ENCODE data around the gene BANK1.

BANK1 gene

DNA sequence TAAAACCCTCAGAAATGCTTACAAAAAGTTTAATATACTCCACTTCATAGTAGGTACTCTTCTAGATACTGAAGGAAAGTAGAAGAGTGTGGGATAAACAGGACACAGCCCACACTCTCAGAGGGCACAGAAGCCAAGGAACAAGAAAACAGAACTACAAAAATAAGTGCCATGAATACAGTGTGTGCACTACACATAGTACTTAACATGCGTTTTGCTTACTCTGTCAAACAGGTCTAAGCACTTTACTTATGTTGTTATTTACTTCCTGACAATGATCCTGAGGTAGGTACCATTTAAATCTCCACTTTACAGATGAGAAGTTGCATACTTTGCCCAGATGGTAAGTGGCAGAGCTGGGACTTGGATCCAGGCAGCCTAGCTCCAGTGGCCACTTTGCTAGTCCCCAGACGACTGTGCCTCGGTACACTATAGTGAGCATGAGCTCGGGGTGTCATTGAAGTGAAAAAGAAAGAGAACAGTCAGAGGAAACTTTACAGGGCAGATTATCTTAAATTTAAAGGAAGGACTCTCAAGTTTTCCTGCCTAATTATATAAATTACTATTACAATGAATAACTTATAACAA is 120.3 kb downstream of the BANK1 start:
- DNase-seq (ENCODE audit: insufficient read length, low spot score) (no peak), FAIRE-seq (no peak)
- no peak for TF ChIP-seq CTCF (IDR thresholded peaks at IDR 0.05; ENCODE audit: insufficient read depth, missing control alignments)

GRCh38 chr4:101911616-101912015 is 121.1 kb downstream of the BANK1 start:
- DNase-seq (ENCODE audit: insufficient read length, low spot score): no peak
- no peak for FAIRE-seq
- TF ChIP-seq CTCF (IDR thresholded peaks at IDR 0.05; ENCODE audit: insufficient read depth, missing control alignments): no peak

DNA sequence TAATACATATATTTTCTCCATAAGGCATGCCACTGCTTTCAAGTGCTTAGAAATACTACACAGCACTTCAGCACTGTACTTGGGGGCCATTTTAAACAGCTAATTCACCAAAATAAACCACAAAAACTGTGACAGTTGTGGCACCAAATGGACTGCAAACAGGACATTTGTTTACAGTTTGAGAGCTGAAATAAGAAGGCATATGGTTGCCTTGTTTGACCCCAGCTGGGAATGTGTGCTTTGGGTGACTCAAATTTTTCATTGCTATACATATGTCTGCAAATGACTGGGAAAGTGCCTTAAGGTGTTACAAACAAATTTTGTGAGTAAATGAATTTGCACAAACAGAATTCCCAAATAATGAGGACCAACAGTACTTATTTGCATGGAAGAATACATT is 124.2 kb downstream of the BANK1 start:
- no peak for TF ChIP-seq CTCF (IDR thresholded peaks at IDR 0.05; ENCODE audit: insufficient read depth, missing control alignments)
- FAIRE-seq (no peak), DNase-seq (ENCODE audit: insufficient read length, low spot score) (no peak)

- FAIRE-seq (no peak), DNase-seq (ENCODE audit: insufficient read length, low spot score) (no peak)
- no peak for TF ChIP-seq CTCF (IDR thresholded peaks at IDR 0.05; ENCODE audit: insufficient read depth, missing control alignments)
Measured at GRCh38 chr4:101919373-101919977, 128.9 kb downstream of the BANK1 start.

GRCh38 chr4:101921370-101921769 is 130.8 kb downstream of the BANK1 start:
- FAIRE-seq (no peak), DNase-seq (ENCODE audit: insufficient read length, low spot score) (no peak)
- no peak for TF ChIP-seq CTCF (IDR thresholded peaks at IDR 0.05; ENCODE audit: insufficient read depth, missing control alignments)

DNA sequence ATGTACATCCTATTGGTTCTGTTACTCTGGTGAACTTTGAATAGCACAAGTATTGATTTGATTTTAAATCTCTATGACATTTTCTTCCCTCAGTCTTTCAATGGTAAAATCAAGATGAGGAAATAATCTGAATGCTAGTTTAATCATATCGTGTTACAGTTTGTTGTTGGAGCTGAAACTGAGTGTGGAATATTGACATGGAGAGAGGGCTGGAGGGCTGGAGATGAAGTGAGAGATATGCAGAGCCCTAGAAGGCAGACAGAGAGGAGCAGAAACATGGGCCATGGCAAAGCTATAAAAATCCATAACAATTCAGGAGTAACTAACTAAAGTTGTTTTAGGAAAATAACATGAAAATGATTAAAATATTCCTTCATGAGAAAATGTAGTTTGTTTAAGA is 141.1 kb downstream of the BANK1 start:
- FAIRE-seq (no peak), DNase-seq (ENCODE audit: insufficient read length, low spot score) (no peak)
- TF ChIP-seq CTCF (IDR thresholded peaks at IDR 0.05; ENCODE audit: insufficient read depth, missing control alignments): no peak

DNA sequence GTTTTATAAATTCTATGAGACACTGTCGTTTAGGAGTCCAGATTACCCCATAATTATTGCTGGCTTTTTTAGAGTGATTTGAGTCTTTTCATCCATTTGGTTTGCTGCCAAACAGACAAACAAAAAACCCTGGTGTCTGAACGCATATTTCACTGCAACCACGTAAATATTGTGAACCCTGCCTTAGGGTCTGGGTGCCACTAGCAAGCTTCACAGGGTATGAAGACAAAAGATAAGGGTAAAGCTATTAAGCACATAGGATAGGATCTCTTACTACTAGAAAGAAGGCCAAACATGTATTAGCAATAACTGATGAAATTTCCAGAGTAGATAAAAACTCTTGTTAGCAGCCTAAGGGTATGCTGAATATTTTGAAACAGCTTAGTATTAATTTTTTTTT is 143.3 kb downstream of the BANK1 start:
- DNase-seq (ENCODE audit: insufficient read length, low spot score) (no peak), FAIRE-seq (no peak)
- no peak for TF ChIP-seq CTCF (IDR thresholded peaks at IDR 0.05; ENCODE audit: insufficient read depth, missing control alignments)
